ENCODE measurements around the gene AOPEP. TPM values are rescaled to one million over a fixed set of nuclear protein-coding genes. Genes with fewer than 3 reads are reported as not detected.

AOPEP gene
- total and polyA plus RNA-seq, 2 of the 13 experiments (the other 11 are each of a cell fraction or from before 2014, with no cell fraction given), result 22.2 to 41.6 TPM

DNA sequence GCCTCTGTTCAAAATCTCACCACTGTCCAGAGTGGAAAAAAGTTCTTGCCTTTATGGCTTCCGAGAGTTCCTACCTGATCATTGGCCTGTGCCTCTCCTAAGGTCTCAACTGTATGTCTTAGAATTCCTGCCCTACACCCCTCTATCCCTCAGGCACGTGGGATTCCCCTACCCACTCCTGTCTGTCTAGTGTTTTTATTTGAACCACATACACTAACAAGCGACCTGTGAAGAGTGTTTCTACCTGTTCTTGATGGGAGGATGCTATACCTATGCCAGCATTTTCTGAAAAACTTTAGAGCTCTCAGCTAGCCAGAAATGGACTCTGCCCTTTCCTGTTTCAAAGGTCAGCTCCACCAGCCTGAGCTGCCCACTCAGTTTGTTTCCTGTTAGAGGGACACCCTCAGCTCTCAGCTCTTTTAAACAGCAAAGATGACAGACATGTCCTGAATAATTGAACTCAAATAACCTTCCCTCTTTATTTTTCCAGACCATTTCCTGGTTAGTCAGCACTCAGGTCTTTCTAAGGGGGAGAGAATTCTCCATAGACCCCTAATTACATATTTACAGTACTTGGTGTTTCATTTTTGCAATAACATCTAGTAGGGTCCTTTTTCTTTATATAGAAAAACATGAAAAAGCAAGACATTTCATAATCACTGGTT is 214.8 kb downstream of the AOPEP start (continued):
- TF ChIP-seq, protein P1, sequence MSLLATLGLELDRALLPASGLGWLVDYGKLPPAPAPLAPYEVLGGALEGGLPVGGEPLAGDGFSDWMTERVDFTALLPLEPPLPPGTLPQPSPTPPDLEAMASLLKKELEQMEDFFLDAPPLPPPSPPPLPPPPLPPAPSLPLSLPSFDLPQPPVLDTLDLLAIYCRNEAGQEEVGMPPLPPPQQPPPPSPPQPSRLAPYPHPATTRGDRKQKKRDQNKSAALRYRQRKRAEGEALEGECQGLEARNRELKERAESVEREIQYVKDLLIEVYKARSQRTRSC (CRISPR knock-in tag; IDR thresholded peaks at IDR 0.05; ENCODE audit: low read depth), result no peak
- TF ChIP-seq ATM (IDR thresholded peaks at IDR 0.05; ENCODE audit: borderline replicate concordance) (no peak), PAX8 (CRISPR knock-in tag; IDR thresholded peaks at IDR 0.05; ENCODE audit: borderline replicate concordance) (no peak), MED8 (CRISPR knock-in tag; IDR thresholded peaks at IDR 0.05; ENCODE audit: insufficient replicate concordance) (no peak), SAP130 (CRISPR knock-in tag; IDR thresholded peaks at IDR 0.05; ENCODE audit: low read depth) (peak; percentile 77), TGIF2 (CRISPR knock-in tag; IDR thresholded peaks at IDR 0.05) (no peak), ERF (CRISPR knock-in tag; IDR thresholded peaks at IDR 0.05) (peak; percentile 80), SALL1 (CRISPR knock-in tag; IDR thresholded peaks at IDR 0.05) (peak; percentile 96), ZNF232 (CRISPR knock-in tag; IDR thresholded peaks at IDR 0.05; ENCODE audit: borderline replicate concordance) (peak; percentile 54; the same call in 1 of the 2 replicates), ZNF274 (CRISPR knock-in tag; IDR thresholded peaks at IDR 0.05) (no peak), MAZ (IDR thresholded peaks at IDR 0.05; ENCODE audit: borderline replicate concordance, low read depth, low read length) (no peak), MAZ (CRISPR knock-in tag; IDR thresholded peaks at IDR 0.05; ENCODE audit: low read depth) (0 out of 2 replicates have a peak, but pooled peaks have one; percentile 39), KLF12 (CRISPR knock-in tag; IDR thresholded peaks at IDR 0.05; ENCODE audit: borderline replicate concordance) (no peak), GABPA (IDR thresholded peaks at IDR 0.05; ENCODE audit: low read depth, low read length) (no peak), GABPA (CRISPR knock-in tag; IDR thresholded peaks at IDR 0.05; ENCODE audit: low read depth) (peak; percentile 59), ISX (CRISPR knock-in tag; conservative IDR thresholded peaks at IDR 0.05) (no peak), ETV5 (CRISPR knock-in tag; IDR thresholded peaks at IDR 0.05; ENCODE audit: borderline replicate concordance) (peak; percentile 97), ARID2 (CRISPR knock-in tag; IDR thresholded peaks at IDR 0.05; ENCODE audit: borderline replicate concordance) (no peak), ZNF430 (CRISPR knock-in tag; IDR thresholded peaks at IDR 0.05) (no peak), SP5 (CRISPR knock-in tag; IDR thresholded peaks at IDR 0.05; ENCODE audit: borderline replicate concordance, low read depth) (no peak; the same call in 1 of the 2 replicates), FOXA1 (IDR thresholded peaks at IDR 0.05) (no peak), FOXA1 (CRISPR knock-in tag; IDR thresholded peaks at IDR 0.05) (0 out of 2 replicates have a peak, but pooled peaks have one; percentile 27), ZNF644 (CRISPR knock-in tag; IDR thresholded peaks at IDR 0.05; ENCODE audit: low read depth) (peak; percentile 80)
- TF ChIP-seq, protein P2, sequence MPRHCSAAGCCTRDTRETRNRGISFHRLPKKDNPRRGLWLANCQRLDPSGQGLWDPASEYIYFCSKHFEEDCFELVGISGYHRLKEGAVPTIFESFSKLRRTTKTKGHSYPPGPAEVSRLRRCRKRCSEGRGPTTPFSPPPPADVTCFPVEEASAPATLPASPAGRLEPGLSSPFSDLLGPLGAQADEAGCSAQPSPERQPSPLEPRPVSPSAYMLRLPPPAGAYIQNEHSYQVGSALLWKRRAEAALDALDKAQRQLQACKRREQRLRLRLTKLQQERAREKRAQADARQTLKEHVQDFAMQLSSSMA (CRISPR knock-in tag; IDR thresholded peaks at IDR 0.05), result no peak
- TF ChIP-seq, protein P3, sequence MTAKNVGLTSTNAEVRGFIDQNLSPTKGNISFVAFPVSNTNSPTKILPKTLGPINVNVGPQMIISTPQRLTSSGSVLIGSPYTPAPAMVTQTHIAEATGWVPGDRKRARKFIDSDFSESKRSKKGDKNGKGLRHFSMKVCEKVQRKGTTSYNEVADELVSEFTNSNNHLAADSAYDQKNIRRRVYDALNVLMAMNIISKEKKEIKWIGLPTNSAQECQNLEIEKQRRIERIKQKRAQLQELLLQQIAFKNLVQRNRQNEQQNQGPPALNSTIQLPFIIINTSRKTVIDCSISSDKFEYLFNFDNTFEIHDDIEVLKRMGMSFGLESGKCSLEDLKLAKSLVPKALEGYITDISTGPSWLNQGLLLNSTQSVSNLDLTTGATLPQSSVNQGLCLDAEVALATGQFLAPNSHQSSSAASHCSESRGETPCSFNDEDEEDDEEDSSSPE (CRISPR knock-in tag; IDR thresholded peaks at IDR 0.05), result no peak
- TF ChIP-seq, protein P4, sequence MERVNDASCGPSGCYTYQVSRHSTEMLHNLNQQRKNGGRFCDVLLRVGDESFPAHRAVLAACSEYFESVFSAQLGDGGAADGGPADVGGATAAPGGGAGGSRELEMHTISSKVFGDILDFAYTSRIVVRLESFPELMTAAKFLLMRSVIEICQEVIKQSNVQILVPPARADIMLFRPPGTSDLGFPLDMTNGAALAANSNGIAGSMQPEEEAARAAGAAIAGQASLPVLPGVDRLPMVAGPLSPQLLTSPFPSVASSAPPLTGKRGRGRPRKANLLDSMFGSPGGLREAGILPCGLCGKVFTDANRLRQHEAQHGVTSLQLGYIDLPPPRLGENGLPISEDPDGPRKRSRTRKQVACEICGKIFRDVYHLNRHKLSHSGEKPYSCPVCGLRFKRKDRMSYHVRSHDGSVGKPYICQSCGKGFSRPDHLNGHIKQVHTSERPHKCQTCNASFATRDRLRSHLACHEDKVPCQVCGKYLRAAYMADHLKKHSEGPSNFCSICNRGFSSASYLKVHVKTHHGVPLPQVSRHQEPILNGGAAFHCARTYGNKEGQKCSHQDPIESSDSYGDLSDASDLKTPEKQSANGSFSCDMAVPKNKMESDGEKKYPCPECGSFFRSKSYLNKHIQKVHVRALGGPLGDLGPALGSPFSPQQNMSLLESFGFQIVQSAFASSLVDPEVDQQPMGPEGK (CRISPR knock-in tag; IDR thresholded peaks at IDR 0.05), result peak; percentile 53; the same call in 1 of the 2 replicates
- TF ChIP-seq, protein P5, sequence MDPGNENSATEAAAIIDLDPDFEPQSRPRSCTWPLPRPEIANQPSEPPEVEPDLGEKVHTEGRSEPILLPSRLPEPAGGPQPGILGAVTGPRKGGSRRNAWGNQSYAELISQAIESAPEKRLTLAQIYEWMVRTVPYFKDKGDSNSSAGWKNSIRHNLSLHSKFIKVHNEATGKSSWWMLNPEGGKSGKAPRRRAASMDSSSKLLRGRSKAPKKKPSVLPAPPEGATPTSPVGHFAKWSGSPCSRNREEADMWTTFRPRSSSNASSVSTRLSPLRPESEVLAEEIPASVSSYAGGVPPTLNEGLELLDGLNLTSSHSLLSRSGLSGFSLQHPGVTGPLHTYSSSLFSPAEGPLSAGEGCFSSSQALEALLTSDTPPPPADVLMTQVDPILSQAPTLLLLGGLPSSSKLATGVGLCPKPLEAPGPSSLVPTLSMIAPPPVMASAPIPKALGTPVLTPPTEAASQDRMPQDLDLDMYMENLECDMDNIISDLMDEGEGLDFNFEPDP (CRISPR knock-in tag; conservative IDR thresholded peaks at IDR 0.05), result no peak
